H1 (cell line): ENCODE data around the gene HOTAIR. TPM values are rescaled to one million over a fixed set of nuclear protein-coding genes. Genes with fewer than 3 reads are reported as not detected.

Experiments
- CHD2 ChIP-seq: IDR thresholded peaks from 2 replicates; pipeline ENCODE4 v1.6.1; 2012; ENCODE audit warnings: low read length, improper control_type of control experiment
- EP300 ChIP-seq, 2 experiments: IDR thresholded peaks; 1 replicate in 1 of 2; 2 replicates in 1 of 2; pipeline ENCODE4 v1.6.1; 2011 to 2012; ENCODE audit warnings: low read depth in 2 of 2, low read length in 2 of 2, mild to moderate bottlenecking in 2 of 2, borderline replicate concordance in 1 of 2, inconsistent platforms in 1 of 2, moderate library complexity in 1 of 2
- EZH2 ChIP-seq: fragments of 200-600 bp; sonication (generic); IDR thresholded peaks from 2 replicates; pipeline ENCODE4 v1.7.1; 2012; ENCODE audit warnings: low read depth, mild to moderate bottlenecking, moderate library complexity, low read length, inconsistent platforms; ENCODE audit not compliant: severe bottlenecking
- JUN ChIP-seq: IDR thresholded peaks from 2 replicates; pipeline ENCODE4 v1.6.1; 2011; ENCODE audit warnings: low read depth, mild to moderate bottlenecking, improper control_type of control experiment, low read length
- NANOG ChIP-seq: IDR thresholded peaks from 2 replicates; pipeline ENCODE4 v1.6.1; 2011; ENCODE audit warnings: low read length, low read depth, mild to moderate bottlenecking, inconsistent platforms; ENCODE audit not compliant: insufficient read depth, poor library complexity, severe bottlenecking
- RNF2 ChIP-seq: fragments of 200-900, 300-1000 bp; sonication (generic); IDR thresholded peaks from 2 replicates; pipeline ENCODE4 v1.7.1; 2016; ENCODE audit warnings: borderline replicate concordance, low read depth, mild to moderate bottlenecking, antibody characterized with exemption, low read length; ENCODE audit not compliant: poor library complexity, severe bottlenecking; ENCODE audit errors: missing control alignments
- RXRA ChIP-seq: IDR thresholded peaks from 2 replicates; pipeline ENCODE4 v1.6.1; 2011; ENCODE audit warnings: low read depth, mild to moderate bottlenecking, low read length, moderate library complexity; ENCODE audit not compliant: insufficient read depth
- SP4 ChIP-seq: IDR thresholded peaks from 2 replicates; pipeline ENCODE4 v1.6.1; 2012; ENCODE audit warnings: low read length, inconsistent platforms
- polyA plus RNA-seq, 7 experiments: library from polyadenylated mRNA; depleted of rRNA in 3 of 7; stranded (reverse) in 5 of 7; unstranded in 2 of 7; fragments of >200 nt in 5 of 7; fragments of 200-250 nt in 2 of 7; gene quantifications; 1 replicate in 5 of 7; 2 replicates in 1 of 7; 4 replicates in 1 of 7; pipeline versions ENCODE4 v1.2.1 to v1.2.3, GENCODE V29; 2011 to 2013; ENCODE audit warnings: missing spikeins in 2 of 7, mixed read lengths in 2 of 7
- total RNA-seq: library from RNA; stranded (reverse); fragmentation: NEBNext Ultra II Directional; extraction: Animal tissue kit (Norgen Biotek cat#: 25700); gene quantifications from 2 replicates; pipeline ENCODE4 v1.2.1, GENCODE V29; 2021
- TF ChIP-seq, protein P1 (sequence below): fragments of 300-600 bp; sonication (generic); IDR thresholded peaks from 2 replicates; pipeline ENCODE4 v1.7.1; 2012; ENCODE audit warnings: low read length, moderate library complexity, mild to moderate bottlenecking, inconsistent platforms; ENCODE audit not compliant: insufficient replicate concordance

HOTAIR gene
- total and polyA plus RNA-seq, 2 of the 8 experiments (the other 6 are each of a cell fraction or from before 2014, with no cell fraction given) = not detected

DNA sequence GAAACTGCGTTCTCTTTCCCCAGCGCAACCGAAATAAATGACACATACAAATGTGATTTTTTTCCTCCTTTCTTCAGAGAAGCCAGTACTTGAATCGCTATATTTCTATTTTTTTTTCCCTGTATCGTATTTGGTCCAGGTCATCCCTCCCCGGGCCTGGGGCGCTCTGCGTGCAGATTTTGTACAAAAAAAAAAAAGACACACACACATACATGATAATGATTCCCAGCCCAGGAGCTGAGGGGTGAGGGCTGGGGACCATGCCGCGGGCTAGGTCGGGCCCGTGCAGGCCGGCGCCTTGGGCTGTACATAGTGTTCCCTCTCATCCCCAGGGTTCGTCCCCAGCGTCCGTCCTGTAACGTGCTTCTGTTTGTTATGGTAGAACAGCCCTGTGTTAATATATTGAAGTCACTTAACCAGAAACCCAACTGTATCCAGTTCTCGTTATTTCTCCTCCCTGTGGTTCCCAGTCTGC, 28.2 kb upstream of the HOTAIR start (continued):
- TF ChIP-seq EZH2 (peak; percentile 79), NANOG (no peak), EP300 (IDR thresholded peaks at IDR 0.05; ENCODE audit: borderline replicate concordance in 1 of 2, low read depth in 2 of 2, low read length in 2 of 2) (no peak), SP4 (no peak), RXRA (no peak), RNF2 (peak; percentile 47), CHD2 (no peak), JUN (no peak)
- TF ChIP-seq, protein P1, sequence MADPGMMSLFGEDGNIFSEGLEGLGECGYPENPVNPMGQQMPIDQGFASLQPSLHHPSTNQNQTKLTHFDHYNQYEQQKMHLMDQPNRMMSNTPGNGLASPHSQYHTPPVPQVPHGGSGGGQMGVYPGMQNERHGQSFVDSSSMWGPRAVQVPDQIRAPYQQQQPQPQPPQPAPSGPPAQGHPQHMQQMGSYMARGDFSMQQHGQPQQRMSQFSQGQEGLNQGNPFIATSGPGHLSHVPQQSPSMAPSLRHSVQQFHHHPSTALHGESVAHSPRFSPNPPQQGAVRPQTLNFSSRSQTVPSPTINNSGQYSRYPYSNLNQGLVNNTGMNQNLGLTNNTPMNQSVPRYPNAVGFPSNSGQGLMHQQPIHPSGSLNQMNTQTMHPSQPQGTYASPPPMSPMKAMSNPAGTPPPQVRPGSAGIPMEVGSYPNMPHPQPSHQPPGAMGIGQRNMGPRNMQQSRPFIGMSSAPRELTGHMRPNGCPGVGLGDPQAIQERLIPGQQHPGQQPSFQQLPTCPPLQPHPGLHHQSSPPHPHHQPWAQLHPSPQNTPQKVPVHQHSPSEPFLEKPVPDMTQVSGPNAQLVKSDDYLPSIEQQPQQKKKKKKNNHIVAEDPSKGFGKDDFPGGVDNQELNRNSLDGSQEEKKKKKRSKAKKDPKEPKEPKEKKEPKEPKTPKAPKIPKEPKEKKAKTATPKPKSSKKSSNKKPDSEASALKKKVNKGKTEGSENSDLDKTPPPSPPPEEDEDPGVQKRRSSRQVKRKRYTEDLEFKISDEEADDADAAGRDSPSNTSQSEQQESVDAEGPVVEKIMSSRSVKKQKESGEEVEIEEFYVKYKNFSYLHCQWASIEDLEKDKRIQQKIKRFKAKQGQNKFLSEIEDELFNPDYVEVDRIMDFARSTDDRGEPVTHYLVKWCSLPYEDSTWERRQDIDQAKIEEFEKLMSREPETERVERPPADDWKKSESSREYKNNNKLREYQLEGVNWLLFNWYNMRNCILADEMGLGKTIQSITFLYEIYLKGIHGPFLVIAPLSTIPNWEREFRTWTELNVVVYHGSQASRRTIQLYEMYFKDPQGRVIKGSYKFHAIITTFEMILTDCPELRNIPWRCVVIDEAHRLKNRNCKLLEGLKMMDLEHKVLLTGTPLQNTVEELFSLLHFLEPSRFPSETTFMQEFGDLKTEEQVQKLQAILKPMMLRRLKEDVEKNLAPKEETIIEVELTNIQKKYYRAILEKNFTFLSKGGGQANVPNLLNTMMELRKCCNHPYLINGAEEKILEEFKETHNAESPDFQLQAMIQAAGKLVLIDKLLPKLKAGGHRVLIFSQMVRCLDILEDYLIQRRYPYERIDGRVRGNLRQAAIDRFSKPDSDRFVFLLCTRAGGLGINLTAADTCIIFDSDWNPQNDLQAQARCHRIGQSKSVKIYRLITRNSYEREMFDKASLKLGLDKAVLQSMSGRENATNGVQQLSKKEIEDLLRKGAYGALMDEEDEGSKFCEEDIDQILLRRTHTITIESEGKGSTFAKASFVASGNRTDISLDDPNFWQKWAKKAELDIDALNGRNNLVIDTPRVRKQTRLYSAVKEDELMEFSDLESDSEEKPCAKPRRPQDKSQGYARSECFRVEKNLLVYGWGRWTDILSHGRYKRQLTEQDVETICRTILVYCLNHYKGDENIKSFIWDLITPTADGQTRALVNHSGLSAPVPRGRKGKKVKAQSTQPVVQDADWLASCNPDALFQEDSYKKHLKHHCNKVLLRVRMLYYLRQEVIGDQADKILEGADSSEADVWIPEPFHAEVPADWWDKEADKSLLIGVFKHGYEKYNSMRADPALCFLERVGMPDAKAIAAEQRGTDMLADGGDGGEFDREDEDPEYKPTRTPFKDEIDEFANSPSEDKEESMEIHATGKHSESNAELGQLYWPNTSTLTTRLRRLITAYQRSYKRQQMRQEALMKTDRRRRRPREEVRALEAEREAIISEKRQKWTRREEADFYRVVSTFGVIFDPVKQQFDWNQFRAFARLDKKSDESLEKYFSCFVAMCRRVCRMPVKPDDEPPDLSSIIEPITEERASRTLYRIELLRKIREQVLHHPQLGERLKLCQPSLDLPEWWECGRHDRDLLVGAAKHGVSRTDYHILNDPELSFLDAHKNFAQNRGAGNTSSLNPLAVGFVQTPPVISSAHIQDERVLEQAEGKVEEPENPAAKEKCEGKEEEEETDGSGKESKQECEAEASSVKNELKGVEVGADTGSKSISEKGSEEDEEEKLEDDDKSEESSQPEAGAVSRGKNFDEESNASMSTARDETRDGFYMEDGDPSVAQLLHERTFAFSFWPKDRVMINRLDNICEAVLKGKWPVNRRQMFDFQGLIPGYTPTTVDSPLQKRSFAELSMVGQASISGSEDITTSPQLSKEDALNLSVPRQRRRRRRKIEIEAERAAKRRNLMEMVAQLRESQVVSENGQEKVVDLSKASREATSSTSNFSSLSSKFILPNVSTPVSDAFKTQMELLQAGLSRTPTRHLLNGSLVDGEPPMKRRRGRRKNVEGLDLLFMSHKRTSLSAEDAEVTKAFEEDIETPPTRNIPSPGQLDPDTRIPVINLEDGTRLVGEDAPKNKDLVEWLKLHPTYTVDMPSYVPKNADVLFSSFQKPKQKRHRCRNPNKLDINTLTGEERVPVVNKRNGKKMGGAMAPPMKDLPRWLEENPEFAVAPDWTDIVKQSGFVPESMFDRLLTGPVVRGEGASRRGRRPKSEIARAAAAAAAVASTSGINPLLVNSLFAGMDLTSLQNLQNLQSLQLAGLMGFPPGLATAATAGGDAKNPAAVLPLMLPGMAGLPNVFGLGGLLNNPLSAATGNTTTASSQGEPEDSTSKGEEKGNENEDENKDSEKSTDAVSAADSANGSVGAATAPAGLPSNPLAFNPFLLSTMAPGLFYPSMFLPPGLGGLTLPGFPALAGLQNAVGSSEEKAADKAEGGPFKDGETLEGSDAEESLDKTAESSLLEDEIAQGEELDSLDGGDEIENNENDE = no peak
